Pancreas (tissue), 10 donors: Measurements from ENCODE around the gene SORCS2. TPM values are rescaled to one million over a fixed set of nuclear protein-coding genes. Genes with fewer than 3 reads are reported as not detected.
"Not testable (repeated sequence)": the region's sequence is repeated elsewhere in the genome, so short reads cannot be mapped to it uniquely, and the experiment has no call there.

Experiments
- ATAC-seq, 4 donors: fragments of 200-7000 bp; cut with Tn5 transposase; one replicate each; pipeline versions ENCODE4 v1.8.0 to v1.9.1; 2020; ENCODE audit warnings: mild to moderate bottlenecking in 4 of 4, moderate library complexity in 4 of 4
- DNase-seq, 6 donors: peaks; one replicate each; pipeline ENCODE4 v3.0.0-alpha.2; 2020
- FAIRE-seq: peaks from 2 replicates; lab custom pipeline; 2012; peaks lifted over from hg19 to GRCh38; lab: Jason Lieb, UNC
- H3K27ac ChIP-seq, 4 donors: fragments of 200-600 bp; sonication (generic); 1 replicate in 3 of 4; 2 replicates in 1 of 4; pipeline versions ENCODE4 v1.5.0 to v1.8.0; 2020
- H3K27me3 ChIP-seq, 4 donors: fragments of 200-600 bp; one replicate each; pipeline ENCODE4 v1.8.0; 2021
- H3K36me3 ChIP-seq, 3 donors: fragments of 200-600 bp; sonication (generic) in 1 of 3; one replicate each; pipeline versions ENCODE4 v1.5.0 to v1.8.0; 2020 to 2021
- H3K4me1 ChIP-seq, 3 donors: fragments of 200-600 bp; one replicate each; pipeline ENCODE4 v1.8.0; 2021
- H3K4me3 ChIP-seq, 4 donors: fragments of 200-600 bp; sonication (generic) in 2 of 4; one replicate each; pipeline versions ENCODE4 v1.5.0 to v1.8.0; 2020 to 2021
- H3K9me3 ChIP-seq, 4 donors: fragments of 200-600 bp; one replicate each; pipeline ENCODE4 v1.8.0; 2021
- CTCF ChIP-seq, 4 donors: fragments of 200-600 bp; sonication (generic) in 3 of 4; IDR thresholded peaks; one replicate each; pipeline versions ENCODE4 v1.5.0 to v1.8.0; 2021; ENCODE audit warnings: antibody characterized with exemption in 4 of 4
- WGBS, 2 donors: extraction: QIAGEN DNeasy Blood & Tissue Kit; methylation state at CpG; one replicate each; pipeline ENCODE4 v1.1.7; 2013; 5-methylcytosine and 5-hydroxymethylcytosine counted together
- intact Hi-C, 3 donors: fragments of 100-400 bp; cut with DNase I; formaldehyde crosslinking; loops; one replicate each; pipeline versions ENCODE4 v1.11.1 to v1.14.2; 2022
- polyA plus RNA-seq, 2 donors: library from polyadenylated mRNA; stranded (reverse); fragments of 200-250 nt; gene quantifications; one replicate each; pipeline ENCODE4 v1.2.3, GENCODE V29; 2013
- total RNA-seq, 6 donors: library from RNA; stranded (reverse); fragmentation: NEBNext Ultra II Directional in 4 of 6; extraction: Animal tissue kit (Norgen Biotek cat#: 25700) in 4 of 6; gene quantifications; one replicate each; pipeline versions ENCODE4 v1.2.1 to v1.2.4, GENCODE V29; 2021 to 2023
- donor health status: healthy with polysubstance abuse.
- donor health status: DM: no; HTN: no; CAD: no; lungs with moderate emphysema.
- donor health status: DM: no; HTN: no; CAD: no.
- donor health status: control.
- donor health status: control.
- donor health status: Bipolar disorder and iron deficiency.
- donor health status: DM: yes; HTN: yes; CAD: no.
- donor health status: DM: no; HTN: no; CAD: no.
- donor health status: DM: no; HTN: no; CAD: no.
- donor health status: DM: yes; HTN: yes; CAD: no.

SORCS2 gene
- total and polyA plus RNA-seq, 8 donors: 0.14 to 1.7 (median 0.42) TPM

GRCh38 chr4:7213807-7214206 is 21.5 kb downstream of the SORCS2 start:
- H3K4me1 ChIP-seq: no peaks in the 10 kb centered on the region
- no peak for DNase-seq
- intact Hi-C loops: no loop called here
- H3K27me3 ChIP-seq: no peaks in the 10 kb centered on the region
- ATAC-seq: no peak
- H3K36me3 ChIP-seq: no peaks in the 10 kb centered on the region
- no peak overlapping the region for H3K27ac ChIP-seq
- WGBS, 2 donors: 71 to 78% methylated on average over 2 of the region's 2 CpGs
- H3K4me3 ChIP-seq: no peak overlapping the region
- H3K9me3 ChIP-seq: no peaks in the 10 kb centered on the region
- no peak for FAIRE-seq
- no peak for TF ChIP-seq CTCF (IDR thresholded peaks at IDR 0.05)

- ATAC-seq (no peak), FAIRE-seq (no peak), DNase-seq (no peak)
- 47 to 94% methylated on average over 2 of the region's 2 CpGs for WGBS, 2 donors
- intact Hi-C loops: no loop called here
- TF ChIP-seq CTCF (IDR thresholded peaks at IDR 0.05): no peak
- Histone ChIP-seq H3K27me3 (no peaks in the 10 kb centered on the region), H3K9me3 (no peaks in the 10 kb centered on the region), H3K36me3 (no peaks in the 10 kb centered on the region), H3K4me3 (no peak overlapping the region), H3K27ac (no peak overlapping the region), H3K4me1 (no peaks in the 10 kb centered on the region)
Measured at GRCh38 chr4:7214359-7214758, 22.0 kb downstream of the SORCS2 start.

DNA sequence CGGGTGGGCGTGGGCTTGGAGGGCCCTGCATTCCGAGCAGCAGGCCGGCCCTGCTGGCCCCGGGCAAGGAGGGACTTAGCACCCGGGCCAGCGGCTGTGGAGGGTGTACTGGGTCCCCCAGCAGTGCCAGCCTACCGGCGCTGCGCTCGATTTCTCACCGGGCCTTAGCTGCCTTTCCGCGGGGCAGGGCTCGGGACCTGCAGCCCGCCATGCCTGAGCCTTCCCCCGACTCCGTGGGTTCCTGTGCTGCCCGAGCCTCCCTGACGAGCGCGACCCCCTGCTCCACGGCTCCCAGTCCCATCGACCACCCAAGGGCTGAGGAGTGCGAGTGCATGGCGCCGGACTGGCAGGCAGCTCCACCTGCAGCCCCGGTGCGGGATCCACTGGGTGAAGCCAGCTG is 22.8 kb downstream of the SORCS2 start:
- ATAC-seq, H3K36me3 ChIP-seq, H3K9me3 ChIP-seq, H3K4me1 ChIP-seq, H3K27ac ChIP-seq, H3K4me3 ChIP-seq, intact Hi-C loops, FAIRE-seq, H3K27me3 ChIP-seq, DNase-seq: not testable (repeated sequence)
- WGBS, 2 donors: 75 to 92% methylated on average over 9 to 29 of the region's 29 CpGs

GRCh38 chr4:7217039-7217438 is 24.7 kb downstream of the SORCS2 start:
- H3K27ac ChIP-seq: no peak overlapping the region
- H3K9me3 ChIP-seq: no peaks in the 10 kb centered on the region
- no peak overlapping the region for H3K4me3 ChIP-seq
- FAIRE-seq (no peak), DNase-seq (no peak), ATAC-seq (no peak)
- no peaks in the 10 kb centered on the region for H3K4me1 ChIP-seq
- intact Hi-C loops: no loop called here
- no peaks in the 10 kb centered on the region for H3K36me3 ChIP-seq
- 74 to 81% methylated on average over 9 of the region's 9 CpGs for WGBS, 2 donors
- H3K27me3 ChIP-seq: no peaks in the 10 kb centered on the region
- TF ChIP-seq CTCF (IDR thresholded peaks at IDR 0.05): no peak

DNA sequence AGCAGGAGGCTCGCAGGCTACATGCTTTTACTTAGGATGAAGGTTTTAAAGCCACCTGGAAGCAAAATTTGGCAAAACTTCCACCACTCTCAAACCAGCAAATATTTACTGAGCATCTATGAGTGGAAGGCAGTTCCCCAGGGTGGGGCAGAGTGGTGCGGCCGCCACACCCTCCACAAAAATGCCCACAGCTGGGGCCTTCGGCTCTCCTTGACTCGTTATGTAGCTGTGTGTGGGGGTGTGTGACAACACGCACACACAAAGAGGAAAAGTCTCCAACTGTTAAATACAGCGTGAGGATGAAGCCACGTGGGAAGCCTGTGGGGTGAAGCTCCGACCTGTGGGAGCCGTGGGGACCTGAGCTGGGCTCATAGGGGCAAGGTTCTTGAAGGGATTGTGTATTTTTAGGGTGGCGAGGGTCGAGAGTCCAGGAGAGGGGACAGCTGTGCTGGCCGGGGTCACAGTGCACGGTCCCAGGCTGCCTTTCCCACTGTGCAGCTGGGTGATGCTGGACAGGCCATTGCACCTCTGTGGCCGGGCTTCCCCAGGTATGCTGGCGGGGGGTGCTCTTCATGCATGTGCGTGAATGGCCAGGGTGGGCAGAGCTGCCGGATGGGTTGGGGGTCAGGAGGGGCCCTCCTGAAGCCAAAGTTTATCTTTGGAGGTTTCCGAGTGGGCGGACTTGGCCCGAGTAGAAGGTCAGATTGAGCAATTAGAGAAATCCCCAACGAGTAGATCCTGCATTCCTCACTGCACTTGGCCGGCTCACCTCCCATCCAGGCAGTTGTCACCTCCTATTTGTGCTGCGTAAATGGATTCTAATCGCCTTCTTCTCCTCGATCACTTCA is 25.4 kb downstream of the SORCS2 start:
- Histone ChIP-seq H3K27ac (no peak overlapping the region), H3K9me3 (no peaks in the 10 kb centered on the region), H3K27me3 (no peaks in the 10 kb centered on the region), H3K4me3 (no peak overlapping the region), H3K36me3 (no peaks in the 10 kb centered on the region), H3K4me1 (no peaks in the 10 kb centered on the region)
- FAIRE-seq (no peak), DNase-seq (peak in 1 of 6 donors; percentile 9), ATAC-seq (peak in 2 of 4 donors; percentile 55 to 87)
- intact Hi-C loops: no loop called here
- WGBS, 2 donors: 40 to 53% methylated on average over 26 of the region's 26 CpGs
- TF ChIP-seq CTCF (IDR thresholded peaks at IDR 0.05): no peak
